Left renal cortex interstitium (tissue), 4 donors: ENCODE results near the gene RGS17. TPM values are rescaled to one million over a fixed set of nuclear protein-coding genes. Genes with fewer than 3 reads are reported as not detected.

ENCODE experiments used
- DNase-seq, 4 donors: peaks; one replicate each; pipeline ENCODE4 v3.0.0-alpha.2; 2013; ENCODE audit warnings: low read depth in 4 of 4, low spot score in 2 of 4, missing footprints in 1 of 4
- polyA plus RNA-seq, 4 donors: library from polyadenylated mRNA; unstranded; fragments of 120-200 nt; gene quantifications; one replicate each; pipeline ENCODE4 v1.2.1, GENCODE V29; 2013; ENCODE audit not compliant: insufficient read length in 4 of 4

The RGS17 gene
- polyA plus RNA-seq, 4 donors, result 1.7 to 3.6 (median 2.7) TPM

GRCh38 chr6:152959333-152959732 is 171.7 kb downstream of the RGS17 start:
- DNase-seq, result no peak

- DNase-seq, result no peak
Measured at GRCh38 chr6:152957796-152958195, 173.3 kb downstream of the RGS17 start.

Other genes with a start within 250 kb of the RGS17 start
- gene FBXO5, start 148.2 kb downstream of the RGS17 start, polyA plus RNA-seq, result 10 to 100 TPM; 30.6 to 34.7 (median 31.9) TPM
- gene MTRF1L, start 128.6 kb downstream of the RGS17 start, polyA plus RNA-seq, result 10 to 100 TPM; 19.3 to 30.5 (median 24.7) TPM